ENCODE results near the gene LHX3. TPM values are rescaled to one million over a fixed set of nuclear protein-coding genes. Genes with fewer than 3 reads are reported as not detected.
"Not testable (repeated sequence)": the region's sequence is repeated elsewhere in the genome, so short reads cannot be mapped to it uniquely, and the experiment has no call there.

LHX3 gene
- polyA plus RNA-seq, 4 donors = not detected

DNA sequence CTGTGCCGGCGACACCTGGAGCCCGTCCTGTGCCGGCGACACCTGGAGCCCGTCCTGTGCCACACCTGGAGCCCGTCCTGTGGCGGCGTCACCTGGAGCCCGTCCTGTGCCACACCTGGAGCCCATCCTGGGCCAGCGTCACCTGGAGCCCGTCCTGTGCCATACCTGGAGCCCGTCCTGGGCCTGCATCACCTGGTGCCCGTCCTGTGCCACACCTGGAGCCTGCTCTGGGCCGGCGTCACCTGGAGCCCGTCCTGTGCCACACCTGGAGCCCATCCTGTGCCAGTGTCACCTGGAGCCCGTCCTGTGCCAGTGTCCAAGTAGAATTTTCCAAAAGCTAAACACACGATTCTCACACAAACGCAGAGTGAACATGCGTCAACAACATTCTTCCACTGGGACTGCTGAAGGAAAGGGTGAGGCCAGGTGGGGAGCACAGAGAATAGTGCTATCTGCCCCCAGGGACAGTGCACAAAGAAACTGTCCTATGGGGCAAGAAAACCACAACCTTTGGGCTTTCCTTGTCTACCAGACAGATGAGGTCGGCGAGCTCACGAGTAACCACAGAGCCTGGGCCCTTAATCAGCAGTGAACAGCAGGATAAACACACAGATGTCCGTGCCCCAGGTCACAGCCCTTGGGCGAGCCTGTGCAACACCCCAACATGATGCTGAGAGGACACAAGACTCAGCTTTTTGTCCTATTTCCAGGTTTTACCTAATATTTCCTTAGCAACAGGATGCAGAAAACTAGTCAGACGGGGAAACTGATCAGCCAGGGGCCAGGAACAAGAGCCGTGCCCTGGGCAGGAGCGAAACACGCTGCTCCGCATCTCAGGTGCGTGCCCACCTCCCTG lies 32.8 kb upstream of the LHX3 start:
- no peak overlapping the region for H3K27ac ChIP-seq (ENCODE audit: low read depth in 1 of 3, low read length in 2 of 3)
- no peaks in the 10 kb centered on the region for H3K9me3 ChIP-seq (ENCODE audit: control insufficient read depth in 2 of 2, insufficient read depth in 1 of 2, low read depth in 1 of 2, low read length in 1 of 2)
- FAIRE-seq (no peak), DNase-seq (no peak)
- no peaks in the 10 kb centered on the region for H3K27me3 ChIP-seq (ENCODE audit: control insufficient read depth in 3 of 3, insufficient read depth in 3 of 3, low read length in 3 of 3)
- no peaks in the 10 kb centered on the region for H3K4me1 ChIP-seq (ENCODE audit: control insufficient read depth in 3 of 3, insufficient read depth in 2 of 3, low read depth in 1 of 3, low read length in 2 of 3)
- WGBS, 3 donors = 90 to 93% (median 92%) methylated on average over 32 of the region's 32 CpGs
- H3K36me3 ChIP-seq (ENCODE audit: control insufficient read depth in 3 of 3, insufficient read depth in 2 of 3, low read depth in 1 of 3, low read length in 3 of 3) = peaks cover 0 to 56% (median 2%) of the 10 kb centered on the region in 3 donors
- H3K4me3 ChIP-seq (ENCODE audit: low read depth in 1 of 3, low read length in 3 of 3) = no peak overlapping the region

DNA sequence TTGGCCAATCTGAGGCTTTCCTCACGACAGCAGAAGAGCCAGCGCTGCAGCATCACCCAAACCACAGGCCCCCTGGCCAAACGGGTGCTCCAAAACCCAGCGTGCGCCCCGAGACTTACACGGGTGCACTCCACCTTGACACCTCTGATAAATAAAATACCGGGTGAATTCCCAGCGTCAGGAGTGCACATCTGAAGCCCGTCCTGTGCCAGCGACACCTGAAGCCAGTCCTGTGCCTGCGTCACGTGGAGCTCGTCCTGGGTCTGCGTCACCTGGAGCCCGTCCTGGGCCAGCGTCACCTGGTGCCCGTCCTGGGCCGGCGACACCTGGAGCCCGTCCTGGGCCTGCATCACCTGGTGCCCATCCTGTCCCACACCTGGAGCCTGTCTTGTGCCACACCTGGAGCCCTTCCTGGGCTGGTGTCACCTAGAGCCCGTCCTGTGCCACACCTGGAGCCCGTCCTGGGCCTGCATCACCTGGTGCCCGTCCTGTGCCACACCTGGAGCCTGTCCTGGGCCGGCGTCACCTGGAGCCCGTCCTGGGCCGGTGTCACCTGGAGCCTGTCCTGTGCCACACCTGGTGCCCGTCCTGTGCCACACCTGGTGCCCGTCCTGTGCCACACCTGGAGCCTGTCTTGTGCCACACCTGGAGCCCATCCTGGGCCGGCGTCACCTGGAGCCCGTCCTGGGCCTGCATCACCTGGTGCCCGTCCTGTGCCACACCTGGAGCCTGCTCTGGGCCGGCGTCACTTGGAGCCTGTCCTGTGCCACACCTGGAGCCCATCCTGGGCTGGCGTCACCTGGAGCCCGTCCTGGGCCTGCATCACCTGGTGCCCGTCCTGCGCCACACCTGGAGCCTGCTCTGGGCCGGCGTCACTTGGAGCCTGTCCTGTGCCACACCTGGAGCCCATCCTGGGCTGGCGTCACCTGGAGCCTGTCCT lies 31.8 kb upstream of the LHX3 start:
- H3K4me3 ChIP-seq (ENCODE audit: low read depth in 1 of 3, low read length in 3 of 3); H3K27ac ChIP-seq (ENCODE audit: low read depth in 1 of 3, low read length in 2 of 3); FAIRE-seq; H3K4me1 ChIP-seq (ENCODE audit: control insufficient read depth in 3 of 3, insufficient read depth in 2 of 3, low read depth in 1 of 3, low read length in 2 of 3); DNase-seq; H3K9me3 ChIP-seq (ENCODE audit: control insufficient read depth in 2 of 2, insufficient read depth in 1 of 2, low read depth in 1 of 2, low read length in 1 of 2); H3K27me3 ChIP-seq (ENCODE audit: control insufficient read depth in 3 of 3, insufficient read depth in 3 of 3, low read length in 3 of 3): not testable (repeated sequence)
- H3K36me3 ChIP-seq (ENCODE audit: control insufficient read depth in 3 of 3, insufficient read depth in 2 of 3, low read depth in 1 of 3, low read length in 3 of 3) = peaks cover 0 to 53% (median 2%) of the 10 kb centered on the region in 3 donors
- WGBS, 3 donors = 90 to 94% (median 92%) methylated on average over 34 to 43 of the region's 43 CpGs

DNA sequence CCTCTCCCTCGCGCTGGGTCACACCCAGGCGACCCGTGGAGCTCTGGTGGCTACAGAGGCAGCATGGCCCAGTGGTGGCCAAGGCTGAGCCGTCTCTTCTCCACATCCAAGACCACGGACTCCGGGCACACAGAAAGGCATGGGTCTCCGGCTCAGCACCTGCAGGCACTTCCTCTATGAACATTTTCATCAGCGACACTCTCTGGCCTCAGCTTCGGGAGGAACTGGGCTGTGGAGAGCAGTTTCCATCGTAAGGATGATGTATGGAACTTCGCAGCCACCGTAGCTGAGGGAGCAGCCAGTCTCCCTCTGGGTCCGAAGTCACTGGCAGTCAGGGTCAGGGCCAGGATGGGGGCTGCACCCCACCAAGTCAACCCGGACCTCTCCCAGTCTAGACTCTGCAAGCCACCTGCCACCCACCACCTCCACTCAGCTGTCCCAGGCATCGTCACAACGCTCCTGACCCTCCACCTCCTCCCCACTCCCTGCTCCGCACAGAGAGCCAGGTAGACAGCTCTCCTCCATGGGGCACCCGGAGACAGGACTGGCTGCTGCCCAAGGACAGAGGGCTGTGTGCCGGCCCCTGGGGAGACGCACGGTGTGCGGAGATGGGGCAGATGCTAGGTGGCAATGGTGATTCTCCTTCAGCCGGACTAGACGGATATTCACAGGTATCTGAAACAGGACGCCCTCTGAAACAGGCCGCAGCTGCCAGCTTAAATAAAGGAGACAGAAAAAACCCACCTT lies 31.0 kb upstream of the LHX3 start:
- FAIRE-seq (no peak), DNase-seq (no peak)
- H3K4me1 ChIP-seq (ENCODE audit: control insufficient read depth in 3 of 3, insufficient read depth in 2 of 3, low read depth in 1 of 3, low read length in 2 of 3) = no peaks in the 10 kb centered on the region
- no peak overlapping the region for H3K27ac ChIP-seq (ENCODE audit: low read depth in 1 of 3, low read length in 2 of 3)
- no peaks in the 10 kb centered on the region for H3K27me3 ChIP-seq (ENCODE audit: control insufficient read depth in 3 of 3, insufficient read depth in 3 of 3, low read length in 3 of 3)
- no peaks in the 10 kb centered on the region for H3K9me3 ChIP-seq (ENCODE audit: control insufficient read depth in 2 of 2, insufficient read depth in 1 of 2, low read depth in 1 of 2, low read length in 1 of 2)
- no peak overlapping the region for H3K4me3 ChIP-seq (ENCODE audit: low read depth in 1 of 3, low read length in 3 of 3)
- peaks cover 0 to 52% (median 2%) of the 10 kb centered on the region in 3 donors for H3K36me3 ChIP-seq (ENCODE audit: control insufficient read depth in 3 of 3, insufficient read depth in 2 of 3, low read depth in 1 of 3, low read length in 3 of 3)
- 93 to 95% (median 94%) methylated on average over 26 to 27 of the region's 27 CpGs for whole genome bisulfite sequencing, 3 donors

DNA sequence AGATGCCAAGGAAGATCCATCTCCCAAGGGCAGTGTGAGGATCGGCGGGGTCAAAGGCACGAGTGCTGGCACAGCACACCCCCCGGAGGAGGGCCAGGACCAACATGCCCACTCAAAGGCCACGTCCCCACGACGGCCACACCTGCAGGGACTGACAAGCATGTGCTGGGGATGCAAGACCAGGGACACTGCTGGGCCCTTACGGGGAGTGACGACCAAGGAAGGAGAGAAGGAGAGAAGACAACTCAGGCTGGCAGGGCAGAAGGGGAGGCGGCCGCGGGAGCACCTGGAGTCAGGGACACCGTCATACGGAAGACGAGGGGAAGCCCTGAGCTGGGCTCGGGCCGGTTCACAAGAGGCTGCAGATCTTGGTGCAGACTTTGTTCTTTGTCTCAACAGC lies 30.2 kb upstream of the LHX3 start:
- 96% methylated on average over 17 of the region's 17 CpGs for WGBS, 3 donors
- Histone ChIP-seq H3K27me3 (ENCODE audit: control insufficient read depth in 3 of 3, insufficient read depth in 3 of 3, low read length in 3 of 3) (no peaks in the 10 kb centered on the region), H3K27ac (ENCODE audit: low read depth in 1 of 3, low read length in 2 of 3) (no peak overlapping the region), H3K4me3 (ENCODE audit: low read depth in 1 of 3, low read length in 3 of 3) (no peak overlapping the region), H3K4me1 (ENCODE audit: control insufficient read depth in 3 of 3, insufficient read depth in 2 of 3, low read depth in 1 of 3, low read length in 2 of 3) (no peaks in the 10 kb centered on the region), H3K9me3 (ENCODE audit: control insufficient read depth in 2 of 2, insufficient read depth in 1 of 2, low read depth in 1 of 2, low read length in 1 of 2) (no peaks in the 10 kb centered on the region), H3K36me3 (ENCODE audit: control insufficient read depth in 3 of 3, insufficient read depth in 2 of 3, low read depth in 1 of 3, low read length in 3 of 3) (peaks cover 0 to 49% (median 2%) of the 10 kb centered on the region in 3 donors)
- FAIRE-seq (no peak), DNase-seq (no peak)

DNA sequence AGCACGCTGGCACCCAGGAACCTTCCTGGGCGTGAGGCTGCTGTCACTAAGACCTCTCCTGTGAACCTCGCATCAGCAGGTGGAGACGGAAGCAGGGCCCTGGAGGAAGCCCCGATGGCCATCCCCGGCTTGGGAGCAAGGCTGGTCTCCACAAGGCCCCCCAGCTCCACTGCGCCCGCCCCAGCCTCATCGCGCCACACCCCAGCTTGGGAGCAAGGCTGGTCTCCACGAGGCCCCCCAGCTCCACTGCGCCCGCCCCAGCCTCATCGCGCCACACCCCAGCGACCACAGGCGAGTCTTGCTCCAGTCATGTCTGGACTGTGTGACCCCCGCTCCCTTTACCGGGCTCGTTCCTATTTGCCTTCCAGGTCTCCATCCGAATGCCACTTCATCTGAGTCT lies 29.7 kb upstream of the LHX3 start:
- Histone ChIP-seq H3K9me3 (ENCODE audit: control insufficient read depth in 2 of 2, insufficient read depth in 1 of 2, low read depth in 1 of 2, low read length in 1 of 2) (no peaks in the 10 kb centered on the region), H3K4me1 (ENCODE audit: control insufficient read depth in 3 of 3, insufficient read depth in 2 of 3, low read depth in 1 of 3, low read length in 2 of 3) (no peaks in the 10 kb centered on the region), H3K4me3 (ENCODE audit: low read depth in 1 of 3, low read length in 3 of 3) (no peak overlapping the region), H3K36me3 (ENCODE audit: control insufficient read depth in 3 of 3, insufficient read depth in 2 of 3, low read depth in 1 of 3, low read length in 3 of 3) (peaks cover 0 to 49% (median 2%) of the 10 kb centered on the region in 3 donors), H3K27me3 (ENCODE audit: control insufficient read depth in 3 of 3, insufficient read depth in 3 of 3, low read length in 3 of 3) (no peaks in the 10 kb centered on the region), H3K27ac (ENCODE audit: low read depth in 1 of 3, low read length in 2 of 3) (no peak overlapping the region)
- 93 to 96% (median 94%) methylated on average over 21 of the region's 21 CpGs for WGBS, 3 donors
- no peak for FAIRE-seq
- DNase-seq = no peak

DNA sequence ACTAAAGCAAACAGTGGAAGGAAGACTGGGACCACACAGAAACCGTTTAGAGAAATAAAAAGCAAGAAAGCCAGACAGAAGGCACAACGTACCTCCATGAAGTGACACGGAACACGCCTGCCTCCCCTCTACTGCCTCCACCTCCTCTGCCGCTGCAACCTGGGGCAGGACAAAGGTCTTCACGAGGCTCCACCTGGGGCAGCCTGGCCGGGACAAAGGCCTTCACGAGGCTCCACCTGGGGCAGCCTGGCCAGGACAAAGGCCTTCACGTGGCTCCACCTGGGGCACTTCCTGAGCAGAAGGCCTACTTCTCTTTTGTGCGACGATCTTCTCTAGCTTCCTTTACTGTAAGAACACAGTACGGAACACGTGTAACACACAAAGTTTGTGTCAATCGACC lies 28.9 kb upstream of the LHX3 start:
- Histone ChIP-seq H3K27me3 (ENCODE audit: control insufficient read depth in 3 of 3, insufficient read depth in 3 of 3, low read length in 3 of 3) (no peaks in the 10 kb centered on the region), H3K9me3 (ENCODE audit: control insufficient read depth in 2 of 2, insufficient read depth in 1 of 2, low read depth in 1 of 2, low read length in 1 of 2) (no peaks in the 10 kb centered on the region), H3K4me3 (ENCODE audit: low read depth in 1 of 3, low read length in 3 of 3) (no peak overlapping the region), H3K36me3 (ENCODE audit: control insufficient read depth in 3 of 3, insufficient read depth in 2 of 3, low read depth in 1 of 3, low read length in 3 of 3) (peaks cover 0 to 51% (median 2%) of the 10 kb centered on the region in 3 donors), H3K4me1 (ENCODE audit: control insufficient read depth in 3 of 3, insufficient read depth in 2 of 3, low read depth in 1 of 3, low read length in 2 of 3) (no peaks in the 10 kb centered on the region), H3K27ac (ENCODE audit: low read depth in 1 of 3, low read length in 2 of 3) (no peak overlapping the region)
- WGBS, 3 donors = 78 to 85% (median 84%) methylated on average over 14 of the region's 14 CpGs
- DNase-seq (no peak), FAIRE-seq (no peak)

DNA sequence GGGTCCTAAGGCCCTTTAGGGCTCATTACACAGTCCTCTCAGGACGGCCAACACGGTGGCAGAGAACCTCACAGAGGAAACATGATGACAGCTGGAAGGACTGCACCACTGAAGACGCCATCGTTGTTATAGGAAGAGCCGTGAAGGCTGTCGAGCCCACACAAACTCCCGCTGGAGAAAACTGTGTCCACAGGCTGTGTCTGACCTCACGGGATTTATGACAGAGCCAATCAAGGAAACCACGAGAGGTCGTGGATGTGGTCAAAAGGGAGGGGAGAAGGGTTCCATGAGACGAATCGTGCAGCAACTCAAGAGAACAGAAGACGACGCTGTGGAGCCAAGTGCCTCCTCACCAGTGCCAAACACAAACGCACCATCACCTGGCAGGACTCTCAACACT lies 28.5 kb upstream of the LHX3 start:
- H3K4me1 ChIP-seq (ENCODE audit: control insufficient read depth in 3 of 3, insufficient read depth in 2 of 3, low read depth in 1 of 3, low read length in 2 of 3) = no peaks in the 10 kb centered on the region
- WGBS, 3 donors = 76 to 85% (median 83%) methylated on average over 15 of the region's 15 CpGs
- FAIRE-seq = no peak
- DNase-seq = no peak
- peaks cover 0 to 51% (median 2%) of the 10 kb centered on the region in 3 donors for H3K36me3 ChIP-seq (ENCODE audit: control insufficient read depth in 3 of 3, insufficient read depth in 2 of 3, low read depth in 1 of 3, low read length in 3 of 3)
- H3K27me3 ChIP-seq (ENCODE audit: control insufficient read depth in 3 of 3, insufficient read depth in 3 of 3, low read length in 3 of 3) = no peaks in the 10 kb centered on the region
- H3K9me3 ChIP-seq (ENCODE audit: control insufficient read depth in 2 of 2, insufficient read depth in 1 of 2, low read depth in 1 of 2, low read length in 1 of 2) = no peaks in the 10 kb centered on the region
- H3K27ac ChIP-seq (ENCODE audit: low read depth in 1 of 3, low read length in 2 of 3) = no peak overlapping the region
- H3K4me3 ChIP-seq (ENCODE audit: low read depth in 1 of 3, low read length in 3 of 3) = no peak overlapping the region

DNA sequence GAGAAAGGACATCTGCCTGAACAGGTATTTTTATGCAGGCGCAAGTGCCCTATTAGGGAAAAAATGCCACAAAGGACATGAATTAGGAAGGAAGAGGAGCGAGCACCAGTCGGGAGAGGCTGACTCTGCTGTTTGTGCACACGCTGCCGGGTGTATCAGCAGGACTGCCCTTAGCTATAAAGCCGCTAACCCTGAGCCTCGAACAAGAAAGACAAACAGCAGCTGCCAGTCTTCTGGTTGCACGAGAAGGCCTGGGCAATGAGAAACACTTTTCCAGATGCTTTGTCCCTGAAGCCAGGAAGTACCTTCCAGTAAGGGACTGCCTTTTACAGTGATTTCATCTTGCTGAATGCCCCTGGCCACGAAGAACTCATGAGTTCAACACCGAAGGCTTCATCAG lies 28.0 kb upstream of the LHX3 start:
- H3K36me3 ChIP-seq (ENCODE audit: control insufficient read depth in 3 of 3, insufficient read depth in 2 of 3, low read depth in 1 of 3, low read length in 3 of 3) = peaks cover 0 to 55% (median 2%) of the 10 kb centered on the region in 3 donors
- H3K4me1 ChIP-seq (ENCODE audit: control insufficient read depth in 3 of 3, insufficient read depth in 2 of 3, low read depth in 1 of 3, low read length in 2 of 3) = no peaks in the 10 kb centered on the region
- no peak overlapping the region for H3K27ac ChIP-seq (ENCODE audit: low read depth in 1 of 3, low read length in 2 of 3)
- WGBS, 3 donors = 75 to 87% (median 78%) methylated on average over 10 of the region's 10 CpGs
- DNase-seq (no peak), FAIRE-seq (no peak)
- H3K4me3 ChIP-seq (ENCODE audit: low read depth in 1 of 3, low read length in 3 of 3) = no peak overlapping the region
- no peaks in the 10 kb centered on the region for H3K27me3 ChIP-seq (ENCODE audit: control insufficient read depth in 3 of 3, insufficient read depth in 3 of 3, low read length in 3 of 3)
- no peaks in the 10 kb centered on the region for H3K9me3 ChIP-seq (ENCODE audit: control insufficient read depth in 2 of 2, insufficient read depth in 1 of 2, low read depth in 1 of 2, low read length in 1 of 2)
